Thymus (tissue), 11 donors: ENCODE results near the gene PADI4. TPM values are rescaled to one million over a fixed set of nuclear protein-coding genes. Genes with fewer than 3 reads are reported as not detected.

ENCODE experiments used
- DNase-seq, 9 donors: peaks; one replicate each; pipeline ENCODE4 v3.0.0-alpha.2; 2013; ENCODE audit warnings: low spot score in 9 of 9, low read depth in 6 of 9, missing footprints in 1 of 9
- H3K27ac ChIP-seq, 2 donors: one replicate each; pipeline ENCODE4 v1.5.1; 2013; ENCODE audit warnings: control low read depth in 1 of 2, low read depth in 1 of 2, low read length in 1 of 2, mild to moderate bottlenecking in 1 of 2, moderate library complexity in 1 of 2
- H3K27me3 ChIP-seq, 2 donors: one replicate each; pipeline ENCODE4 v1.5.1; 2013; ENCODE audit warnings: low read length in 1 of 2; ENCODE audit not compliant: control insufficient read depth in 2 of 2, insufficient read depth in 1 of 2
- H3K36me3 ChIP-seq, 2 donors: one replicate each; pipeline ENCODE4 v1.5.1; 2013; ENCODE audit warnings: low read length in 1 of 2, mild to moderate bottlenecking in 1 of 2, moderate library complexity in 1 of 2; ENCODE audit not compliant: control insufficient read depth in 2 of 2, insufficient read depth in 2 of 2
- H3K4me1 ChIP-seq, 2 donors: one replicate each; pipeline ENCODE4 v1.5.1; 2013; ENCODE audit warnings: low read length in 2 of 2; ENCODE audit not compliant: control insufficient read depth in 2 of 2, insufficient read depth in 2 of 2
- H3K4me3 ChIP-seq, 2 donors: one replicate each; pipeline ENCODE4 v1.5.1; 2013; ENCODE audit warnings: low read length in 2 of 2, control low read depth in 1 of 2, mild to moderate bottlenecking in 1 of 2
- H3K9me3 ChIP-seq, 2 donors: one replicate each; pipeline ENCODE4 v1.5.1; 2013; ENCODE audit warnings: low read length in 1 of 2, mild to moderate bottlenecking in 1 of 2; ENCODE audit not compliant: control insufficient read depth in 2 of 2, insufficient read depth in 1 of 2
- WGBS: extraction: QIAGEN DNeasy Blood & Tissue Kit; methylation state at CpG from one replicate; pipeline ENCODE4 v1.1.7; 2013; 5-methylcytosine and 5-hydroxymethylcytosine counted together
- polyA plus RNA-seq: library from polyadenylated mRNA; stranded (reverse); fragments of 200-250 nt; gene quantifications from one replicate; pipeline ENCODE4 v1.2.3, GENCODE V29; 2013
- total RNA-seq: library from RNA; stranded (reverse); fragments of 120-200 nt; gene quantifications from one replicate; pipeline ENCODE4 v1.2.4, GENCODE V29; 2013
- donor health status: healthy.

The PADI4 gene
- total and polyA plus RNA-seq, 2 donors, result 2.8 to 3.5 TPM

DNA sequence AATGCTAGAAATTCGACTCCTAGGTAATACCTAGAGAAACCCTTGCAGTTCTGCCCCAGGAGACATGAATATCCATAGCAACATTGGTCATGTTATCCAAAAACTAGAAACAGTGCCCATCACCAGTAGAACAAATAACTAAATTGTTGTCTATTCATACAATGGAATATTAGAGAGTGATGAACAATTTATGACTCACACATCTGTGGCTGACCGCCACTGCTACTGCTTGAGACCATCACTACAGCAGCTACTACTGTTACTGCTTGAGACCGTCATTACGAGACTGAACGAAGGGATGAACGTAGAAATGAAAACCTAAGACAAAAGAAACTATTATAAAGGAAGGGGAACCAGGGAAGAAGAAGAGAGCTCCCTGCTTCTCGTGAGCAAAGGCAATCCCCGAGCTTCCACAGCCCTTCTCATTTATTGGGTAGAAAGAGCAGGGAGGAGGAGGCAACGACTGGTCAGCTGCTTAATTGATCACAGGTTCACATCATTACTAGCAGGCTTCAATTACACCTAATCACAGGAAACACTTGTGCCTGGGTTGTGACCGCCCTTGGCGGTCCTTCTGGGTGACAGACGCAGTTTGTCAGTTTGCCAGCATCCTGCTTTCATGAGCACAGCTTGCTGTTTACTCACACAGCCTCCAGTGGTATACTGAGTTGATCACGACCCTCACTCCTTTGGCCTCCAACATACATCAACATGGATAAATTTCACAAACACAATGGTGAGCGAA, 14.1 kb upstream of the PADI4 start:
- no peaks in the 10 kb centered on the region for H3K27me3 ChIP-seq
- H3K9me3 ChIP-seq, result no peaks in the 10 kb centered on the region
- DNase-seq, result no peak
- 53% methylated on average over 14 of the region's 14 CpGs for WGBS
- H3K4me3 ChIP-seq, result no peak overlapping the region
- no peak overlapping the region for H3K27ac ChIP-seq
- no peaks in the 10 kb centered on the region for H3K4me1 ChIP-seq
- H3K36me3 ChIP-seq, result no peaks in the 10 kb centered on the region

GRCh38 chr1:17295292-17295691, 12.7 kb upstream of the PADI4 start:
- H3K27me3 ChIP-seq, result no peaks in the 10 kb centered on the region
- H3K27ac ChIP-seq, result no peak overlapping the region
- no peaks in the 10 kb centered on the region for H3K4me1 ChIP-seq
- no peak overlapping the region for H3K4me3 ChIP-seq
- H3K36me3 ChIP-seq, result no peaks in the 10 kb centered on the region
- DNase-seq, result no peak
- 69% methylated on average over 4 of the region's 4 CpGs for WGBS
- H3K9me3 ChIP-seq, result no peaks in the 10 kb centered on the region

- H3K27me3 ChIP-seq, result no peaks in the 10 kb centered on the region
- H3K4me1 ChIP-seq, result no peaks in the 10 kb centered on the region
- no peaks in the 10 kb centered on the region for H3K36me3 ChIP-seq
- H3K9me3 ChIP-seq, result peaks cover 0 to 3% of the 10 kb centered on the region in 2 donors
- DNase-seq, result no peak
- H3K27ac ChIP-seq, result no peak overlapping the region
- WGBS, result 94% methylated on average over 5 of the region's 5 CpGs
- H3K4me3 ChIP-seq, result no peak overlapping the region
Measured at GRCh38 chr1:17296086-17296485, 11.9 kb upstream of the PADI4 start.

- WGBS, result 87% methylated on average over 7 of the region's 7 CpGs
- H3K4me1 ChIP-seq, result no peaks in the 10 kb centered on the region
Measured at GRCh38 chr1:17297991-17298390, 10.0 kb upstream of the PADI4 start.

GRCh38 chr1:17301767-17302166, 6.2 kb upstream of the PADI4 start:
- 95% methylated on average over 5 of the region's 5 CpGs for WGBS
- no peaks in the 10 kb centered on the region for H3K4me1 ChIP-seq
- H3K4me3 ChIP-seq, result no peak overlapping the region
- no peaks in the 10 kb centered on the region for H3K36me3 ChIP-seq
- H3K9me3 ChIP-seq, result peaks cover 2 to 9% of the 10 kb centered on the region in 2 donors
- DNase-seq, result no peak
- no peaks in the 10 kb centered on the region for H3K27me3 ChIP-seq
- H3K27ac ChIP-seq, result no peak overlapping the region

More at GRCh38 chr1:17297991-17298390, 10.0 kb upstream of the PADI4 start:
- H3K36me3 ChIP-seq, result no peaks in the 10 kb centered on the region
- DNase-seq, result no peak
- no peak overlapping the region for H3K4me3 ChIP-seq
- H3K27ac ChIP-seq, result no peak overlapping the region
- peaks cover 2 to 9% of the 10 kb centered on the region in 2 donors for H3K9me3 ChIP-seq
- no peaks in the 10 kb centered on the region for H3K27me3 ChIP-seq

DNA sequence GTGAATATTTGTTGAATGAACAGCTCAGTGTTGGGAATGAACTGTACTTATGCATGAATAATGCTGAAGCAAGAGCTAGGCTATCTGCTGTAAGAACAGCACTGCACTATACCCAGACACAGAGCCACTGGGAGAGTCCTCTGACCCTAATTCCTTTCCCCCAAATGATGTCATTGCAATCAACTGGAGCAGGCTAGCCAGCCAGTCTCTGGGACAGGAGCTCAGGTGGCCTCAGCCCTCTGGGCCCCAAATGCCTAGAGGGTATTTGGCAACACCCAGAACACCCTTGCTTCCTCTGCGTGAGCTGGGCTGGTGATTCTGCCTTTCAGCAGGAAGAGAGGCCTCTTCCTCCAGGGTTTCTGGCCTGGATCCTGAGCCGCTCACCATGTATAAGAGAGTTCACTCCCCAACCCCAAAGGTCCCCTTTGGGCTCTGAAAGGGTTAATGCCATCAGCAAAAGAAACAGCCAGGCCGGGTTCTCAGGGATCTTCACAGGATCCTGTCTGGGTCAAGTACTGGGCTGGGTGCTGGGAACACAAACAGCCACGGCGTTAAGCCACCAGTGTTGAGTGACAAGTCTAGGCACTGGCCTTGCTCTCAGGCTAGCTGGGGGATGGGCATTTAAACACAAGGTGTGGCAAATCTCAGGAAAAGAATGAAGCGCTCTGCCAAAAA, 3.7 kb upstream of the PADI4 start:
- H3K9me3 ChIP-seq, result peaks cover 2 to 9% of the 10 kb centered on the region in 2 donors
- H3K36me3 ChIP-seq, result no peaks in the 10 kb centered on the region
- WGBS, result 33% methylated on average over 6 of the region's 6 CpGs
- H3K4me1 ChIP-seq, result no peaks in the 10 kb centered on the region
- H3K4me3 ChIP-seq, result no peak overlapping the region
- H3K27me3 ChIP-seq, result no peaks in the 10 kb centered on the region
- no peak overlapping the region for H3K27ac ChIP-seq
- no peak for DNase-seq

DNA sequence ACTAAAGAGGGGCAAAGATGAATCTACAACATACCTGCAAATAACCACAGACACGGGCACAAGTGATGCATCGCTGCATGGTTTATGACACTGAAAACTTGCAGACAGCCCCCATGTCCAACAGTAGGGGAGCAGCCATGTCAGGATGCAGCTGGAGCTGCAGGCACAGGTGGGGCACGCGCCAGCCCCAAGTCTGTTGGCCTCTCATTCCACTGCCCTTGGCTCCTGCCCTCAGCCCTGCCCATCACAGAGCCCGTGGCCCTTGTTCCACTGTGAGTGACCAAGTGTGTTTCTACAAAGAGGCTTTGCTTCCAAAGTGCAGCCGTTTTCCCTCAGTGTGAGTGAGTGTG, 3.2 kb upstream of the PADI4 start:
- no peak for DNase-seq
- H3K9me3 ChIP-seq, result peaks cover 2 to 9% of the 10 kb centered on the region in 2 donors
- no peaks in the 10 kb centered on the region for H3K36me3 ChIP-seq
- no peak overlapping the region for H3K4me3 ChIP-seq
- H3K4me1 ChIP-seq, result no peaks in the 10 kb centered on the region
- WGBS, result 63% methylated on average over 6 of the region's 6 CpGs
- H3K27ac ChIP-seq, result no peak overlapping the region
- no peaks in the 10 kb centered on the region for H3K27me3 ChIP-seq

- H3K4me3 ChIP-seq, result no peak overlapping the region
- no peaks in the 10 kb centered on the region for H3K36me3 ChIP-seq
- no peak overlapping the region for H3K27ac ChIP-seq
- peaks cover 2 to 9% of the 10 kb centered on the region in 2 donors for H3K9me3 ChIP-seq
- H3K27me3 ChIP-seq, result no peaks in the 10 kb centered on the region
- WGBS, result 86% methylated on average over 14 of the region's 14 CpGs
- no peaks in the 10 kb centered on the region for H3K4me1 ChIP-seq
- no peak for DNase-seq
Measured at GRCh38 chr1:17305576-17306095, 2.4 kb upstream of the PADI4 start.

GRCh38 chr1:17306407-17306806, 1.6 kb upstream of the PADI4 start:
- no peaks in the 10 kb centered on the region for H3K27me3 ChIP-seq
- WGBS, result 97% methylated on average over 6 of the region's 6 CpGs

More at GRCh38 chr1:17306407-17306806, 1.6 kb upstream of the PADI4 start:
- H3K4me3 ChIP-seq, result no peak overlapping the region
- DNase-seq, result no peak
- no peaks in the 10 kb centered on the region for H3K36me3 ChIP-seq
- H3K9me3 ChIP-seq, result peaks cover 2 to 6% of the 10 kb centered on the region in 2 donors
- H3K27ac ChIP-seq, result no peak overlapping the region
- H3K4me1 ChIP-seq, result no peaks in the 10 kb centered on the region
